HepG2 (cell line): Measurements from ENCODE around the gene NLRC5. TPM values are rescaled to one million over a fixed set of nuclear protein-coding genes. Genes with fewer than 3 reads are reported as not detected.

ENCODE experiments used
- AGO2 ChIP-seq: fragments of 200-400 bp; formaldehyde crosslinking; optimal IDR thresholded peaks from 2 replicates; pipeline ENCODE3; 2017; ENCODE audit warnings: mild to moderate bottlenecking, low read depth, low read length, moderate library complexity
- ATF6 ChIP-seq: sonication (generic); formaldehyde crosslinking; conservative IDR thresholded peaks from 2 replicates; pipeline ENCODE4 v1.4.0; 2020; ENCODE audit warnings: missing genetic modification reagents
- DBP ChIP-seq: sonication (generic); formaldehyde crosslinking; IDR thresholded peaks from 2 replicates; pipeline ENCODE4 v1.4.0; 2020; ENCODE audit warnings: missing genetic modification reagents; ENCODE audit errors: not compliant biosample characterization
- FOXK2 ChIP-seq: fragments of 450-650 bp; IDR thresholded peaks from 2 replicates; pipeline ENCODE4 v1.6.1; 2016
- GTF3A ChIP-seq: sonication (generic); formaldehyde crosslinking; conservative IDR thresholded peaks from 2 replicates; pipeline ENCODE4 v1.4.0; 2020; ENCODE audit warnings: mild to moderate bottlenecking, missing genetic modification reagents
- HMGA1 ChIP-seq: sonication (generic); formaldehyde crosslinking; conservative IDR thresholded peaks from 2 replicates; pipeline ENCODE4 v1.4.0; 2020; ENCODE audit warnings: missing genetic modification reagents
- KDM2A ChIP-seq: sonication (generic); formaldehyde crosslinking; IDR thresholded peaks from 2 replicates; pipeline ENCODE4 v1.4.0; 2020; ENCODE audit warnings: low read depth, missing genetic modification reagents, borderline replicate concordance
- MLLT10 ChIP-seq: sonication (generic); formaldehyde crosslinking; IDR thresholded peaks from 2 replicates; pipeline ENCODE4 v1.4.0; 2020; ENCODE audit warnings: missing genetic modification reagents
- PLSCR1 ChIP-seq: sonication (generic); formaldehyde crosslinking; IDR thresholded peaks from 2 replicates; pipeline ENCODE4 v1.5.0; 2020; ENCODE audit warnings: missing genetic modification reagents, mild to moderate bottlenecking, borderline replicate concordance
- SOX5 ChIP-seq: IDR thresholded peaks from 2 replicates; pipeline ENCODE4 v1.6.1; 2016; ENCODE audit warnings: borderline replicate concordance
- SRSF4 ChIP-seq: fragments of 200-400 bp; formaldehyde crosslinking; IDR thresholded peaks from one replicate; pipeline ENCODE4 v1.6.1; 2018; ENCODE audit warnings: mild to moderate bottlenecking, low read depth, low read length, moderate library complexity; ENCODE audit not compliant: poor library complexity, severe bottlenecking
- U2AF2 ChIP-seq: fragments of 200-400 bp; formaldehyde crosslinking; IDR thresholded peaks from 2 replicates; pipeline ENCODE4 v1.6.1; 2017; ENCODE audit warnings: low read depth, mild to moderate bottlenecking, low read length
- ZBTB25 ChIP-seq: IDR thresholded peaks from 2 replicates; pipeline ENCODE4 v1.6.1; 2018; ENCODE audit warnings: missing genetic modification reagents
- ZBTB33 ChIP-seq: sonication (generic); formaldehyde crosslinking; IDR thresholded peaks from 2 replicates; pipeline ENCODE4 v1.4.0; 2020; ENCODE audit warnings: missing genetic modification reagents
- ZNF121 ChIP-seq: sonication (generic); formaldehyde crosslinking; IDR thresholded peaks from 2 replicates; pipeline ENCODE4 v1.5.0; 2020; ENCODE audit warnings: mild to moderate bottlenecking, missing genetic modification reagents
- ZNF251 ChIP-seq: sonication (generic); formaldehyde crosslinking; IDR thresholded peaks from 2 replicates; pipeline ENCODE4 v1.9.0; 2021; ENCODE audit warnings: mild to moderate bottlenecking, missing genetic modification reagents
- ZNF484 ChIP-seq: sonication (generic); formaldehyde crosslinking; IDR thresholded peaks from 2 replicates; pipeline ENCODE4 v1.5.1; 2020; ENCODE audit warnings: mild to moderate bottlenecking, low read depth, missing genetic modification reagents, borderline replicate concordance
- ZNF503 ChIP-seq: sonication (generic); formaldehyde crosslinking; IDR thresholded peaks from 2 replicates; pipeline ENCODE4 v1.4.0; 2020; ENCODE audit warnings: missing genetic modification reagents
- ZNF557 ChIP-seq: sonication (generic); formaldehyde crosslinking; IDR thresholded peaks from 2 replicates; pipeline ENCODE4 v1.4.0; 2020; ENCODE audit warnings: missing genetic modification reagents
- ZNF589 ChIP-seq: sonication (generic); formaldehyde crosslinking; conservative IDR thresholded peaks from 2 replicates; pipeline ENCODE4 v1.8.0; 2022; ENCODE audit warnings: mild to moderate bottlenecking, moderate library complexity, missing genetic modification reagents
- polyA plus RNA-seq, 8 experiments: library from polyadenylated mRNA; depleted of rRNA in 3 of 8; stranded (reverse) in 7 of 8; unstranded in 1 of 8; fragments of >200 nt; fragmentation: Illumina TruSeq in 4 of 8; extraction: Trizol in 4 of 8; gene quantifications; 2 replicates each; pipeline versions ENCODE4 v1.2.1 to v1.2.3, GENCODE V29; 2011 to 2016; ENCODE audit warnings: low read depth in 4 of 8, missing spikeins in 1 of 8, mixed read lengths in 1 of 8; ENCODE audit not compliant: insufficient read depth in 1 of 8
- total RNA-seq, 5 experiments: library from RNA; depleted of rRNA; stranded (reverse); fragments of >200 nt; fragmentation: Illumina TruSeq; extraction: Trizol; gene quantifications; 2 replicates each; pipeline ENCODE4 v1.2.3, GENCODE V29; 2016; ENCODE audit warnings: low read depth in 1 of 5

Gene NLRC5
- total and polyA plus RNA-seq, 2 of the 13 experiments (the other 11 are each of a cell fraction or from before 2014, with no cell fraction given), result 6.3 to 12.7 TPM

- no peak for TF ChIP-seq ZNF503 (CRISPR knock-in tag)
- no peak for TF ChIP-seq ZBTB33 (CRISPR knock-in tag)
- TF ChIP-seq ZNF589 (CRISPR knock-in tag), result no peak
- TF ChIP-seq DBP (CRISPR knock-in tag), result no peak
- no peak for TF ChIP-seq ZNF251 (CRISPR knock-in tag)
- TF ChIP-seq MLLT10 (CRISPR knock-in tag), result no peak
- TF ChIP-seq ZBTB25 (CRISPR knock-in tag), result no peak
- TF ChIP-seq ZNF484 (CRISPR knock-in tag), result no peak
- TF ChIP-seq FOXK2, result no peak
- no peak for TF ChIP-seq ATF6 (CRISPR knock-in tag)
- TF ChIP-seq U2AF2, result no peak
- TF ChIP-seq ZNF121 (CRISPR knock-in tag), result no peak
- TF ChIP-seq KDM2A, result no peak; the same call in 1 of the 2 replicates
- TF ChIP-seq PLSCR1 (CRISPR knock-in tag), result no peak
- TF ChIP-seq GTF3A (CRISPR knock-in tag), result no peak
- TF ChIP-seq SOX5 (CRISPR knock-in tag), result no peak
- no peak for TF ChIP-seq HMGA1 (CRISPR knock-in tag)
- 0 out of 2 replicates have a peak, but pooled peaks have one; percentile 32 for TF ChIP-seq ZNF557 (CRISPR knock-in tag)
- TF ChIP-seq SRSF4, result no peak
- peak; percentile 16 for TF ChIP-seq AGO2
These were observed 102.8 kb downstream of the NLRC5 start, which contains the start of gene CPNE2 (continued) for GRCh38 chr16:57091975-57092785.
